ENCODE results near the gene HNRNPA1L2.
"Not testable (repeated sequence)": the region's sequence is repeated elsewhere in the genome, so short reads cannot be mapped to it uniquely, and the experiment has no call there.

Gene HNRNPA1L2

GRCh38 chr13:52609013-52609606, 33.1 kb upstream of the HNRNPA1L2 start:
- FAIRE-seq; DNase-seq (ENCODE audit: insufficient read length, low spot score): not testable (repeated sequence)
- peak; percentile 49 for TF ChIP-seq CTCF (IDR thresholded peaks at IDR 0.05; ENCODE audit: insufficient read depth, missing control alignments)

GRCh38 chr13:52610158-52610557, 32.1 kb upstream of the HNRNPA1L2 start:
- FAIRE-seq; DNase-seq (ENCODE audit: insufficient read length, low spot score): not testable (repeated sequence)

- TF ChIP-seq CTCF (IDR thresholded peaks at IDR 0.05; ENCODE audit: insufficient read depth, missing control alignments), result no peak
- FAIRE-seq, result no peak
- no peak for DNase-seq (ENCODE audit: insufficient read length, low spot score)
Measured at GRCh38 chr13:52615134-52615801, 27.0 kb upstream of the HNRNPA1L2 start.

GRCh38 chr13:52615812-52616211, 26.4 kb upstream of the HNRNPA1L2 start:
- FAIRE-seq, result no peak
- DNase-seq (ENCODE audit: insufficient read length, low spot score), result no peak
- no peak for TF ChIP-seq CTCF (IDR thresholded peaks at IDR 0.05; ENCODE audit: insufficient read depth, missing control alignments)

GRCh38 chr13:52617070-52618060, 24.9 kb upstream of the HNRNPA1L2 start:
- FAIRE-seq, result no peak
- DNase-seq (ENCODE audit: insufficient read length, low spot score), result peak; percentile 68
- no peak for TF ChIP-seq CTCF (IDR thresholded peaks at IDR 0.05; ENCODE audit: insufficient read depth, missing control alignments)

- FAIRE-seq; DNase-seq (ENCODE audit: insufficient read length, low spot score): not testable (repeated sequence)
Measured at GRCh38 chr13:52631083-52631690, 11.0 kb upstream of the HNRNPA1L2 start.

- FAIRE-seq, result no peak
- no peak for TF ChIP-seq CTCF (IDR thresholded peaks at IDR 0.05; ENCODE audit: insufficient read depth, missing control alignments)
- DNase-seq (ENCODE audit: insufficient read length, low spot score), result no peak
Measured at GRCh38 chr13:52638666-52639328, 3.4 kb upstream of the HNRNPA1L2 start.

Measured in D721Med (cell line).